ENCODE measurements around the gene RPA1.

DNA sequence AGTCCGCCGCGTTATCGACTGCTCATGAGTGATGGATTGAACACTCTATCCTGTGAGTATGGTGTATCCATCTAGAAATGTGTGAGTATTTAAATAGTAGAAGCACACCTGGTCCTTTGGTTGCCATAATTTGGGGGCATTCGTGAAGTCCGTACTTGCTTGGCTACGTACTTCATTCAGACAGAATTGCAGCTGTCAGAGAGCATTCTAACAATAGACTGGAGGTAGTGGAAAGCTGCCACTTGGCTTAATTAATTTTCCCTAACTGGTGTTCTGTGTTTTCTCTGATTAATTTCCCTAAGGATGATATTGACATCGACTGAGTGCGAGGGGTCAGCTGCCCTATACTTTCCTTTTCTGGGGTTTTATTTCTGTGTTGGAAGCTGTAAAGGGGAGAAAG lies 14.1 kb downstream of the RPA1 start:
- no peak for TF ChIP-seq CTCF (conservative IDR thresholded peaks at IDR 0.05 in 1 of 2, IDR thresholded peaks at IDR 0.05 in 1 of 2; ENCODE audit: low read depth in 1 of 2, low read length in 2 of 2)
- no peak for TF ChIP-seq EZH2 (IDR thresholded peaks at IDR 0.05; ENCODE audit: low read length, missing control alignments)
